Astrocyte of the cerebellum (primary cell): ENCODE measurements around the gene KICS2.

Source experiments
- DNase-seq: peaks from one replicate; pipeline ENCODE4 v3.0.0-alpha.2; 2011; ENCODE audit warnings: low read depth
- H3K4me3 ChIP-seq: 2 replicates; pipeline ENCODE4 v1.5.1; 2011; ENCODE audit warnings: mild to moderate bottlenecking, low read depth, low read length, moderate library complexity
- in situ Hi-C: cut with HindIII; loops from 2 replicates; pipeline ENCODE4 v1.10.0; 2017; ENCODE audit warnings: low sequenced_read_pairs
- TF ChIP-seq, protein P1 (sequence below): IDR thresholded peaks from 2 replicates; pipeline ENCODE4 v1.5.1; 2012; ENCODE audit warnings: low read length, low read depth, moderate library complexity, mild to moderate bottlenecking; ENCODE audit errors: missing control alignments

The KICS2 gene

DNA sequence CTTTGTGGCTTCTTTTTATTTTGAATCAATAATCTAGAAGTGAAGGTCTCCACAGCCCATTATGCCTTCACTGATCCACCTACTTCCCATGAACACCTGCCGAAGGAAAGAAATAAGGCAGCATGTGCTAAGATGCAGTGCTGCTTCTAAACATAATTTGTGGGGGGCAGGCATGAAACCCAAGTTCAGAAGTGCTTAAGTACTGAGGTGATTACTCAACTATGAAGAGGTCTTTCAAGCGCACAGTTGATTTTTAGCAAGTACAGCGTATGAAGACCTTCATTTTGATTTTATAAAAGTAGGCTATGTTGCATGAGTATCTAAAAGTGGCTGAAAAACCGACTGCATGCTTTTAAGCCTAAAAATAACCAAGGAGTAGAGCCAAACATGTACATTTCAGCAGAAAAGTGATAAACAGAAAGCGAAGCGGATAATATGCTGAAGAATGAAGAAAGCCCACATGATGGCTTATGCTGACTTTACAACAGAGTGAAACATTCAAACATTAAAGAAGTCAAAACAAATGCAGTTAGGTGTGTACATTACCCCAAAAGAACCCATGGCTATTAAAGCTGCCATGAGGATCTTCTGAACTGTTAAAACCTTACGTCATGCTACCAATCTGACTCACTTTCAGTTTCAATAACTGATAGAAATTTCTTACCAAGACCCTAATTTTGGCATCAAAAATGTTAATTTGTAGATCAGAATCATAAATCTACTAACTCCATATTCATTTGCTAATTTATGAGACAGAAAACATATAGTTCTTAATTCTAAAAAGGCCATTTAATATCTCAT, 29.3 kb downstream of the KICS2 start:
- in situ Hi-C loops = no loop called here
- DNase-seq = no peak
- TF ChIP-seq, protein P1, sequence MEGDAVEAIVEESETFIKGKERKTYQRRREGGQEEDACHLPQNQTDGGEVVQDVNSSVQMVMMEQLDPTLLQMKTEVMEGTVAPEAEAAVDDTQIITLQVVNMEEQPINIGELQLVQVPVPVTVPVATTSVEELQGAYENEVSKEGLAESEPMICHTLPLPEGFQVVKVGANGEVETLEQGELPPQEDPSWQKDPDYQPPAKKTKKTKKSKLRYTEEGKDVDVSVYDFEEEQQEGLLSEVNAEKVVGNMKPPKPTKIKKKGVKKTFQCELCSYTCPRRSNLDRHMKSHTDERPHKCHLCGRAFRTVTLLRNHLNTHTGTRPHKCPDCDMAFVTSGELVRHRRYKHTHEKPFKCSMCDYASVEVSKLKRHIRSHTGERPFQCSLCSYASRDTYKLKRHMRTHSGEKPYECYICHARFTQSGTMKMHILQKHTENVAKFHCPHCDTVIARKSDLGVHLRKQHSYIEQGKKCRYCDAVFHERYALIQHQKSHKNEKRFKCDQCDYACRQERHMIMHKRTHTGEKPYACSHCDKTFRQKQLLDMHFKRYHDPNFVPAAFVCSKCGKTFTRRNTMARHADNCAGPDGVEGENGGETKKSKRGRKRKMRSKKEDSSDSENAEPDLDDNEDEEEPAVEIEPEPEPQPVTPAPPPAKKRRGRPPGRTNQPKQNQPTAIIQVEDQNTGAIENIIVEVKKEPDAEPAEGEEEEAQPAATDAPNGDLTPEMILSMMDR = no peak
- H3K4me3 ChIP-seq = no peak overlapping the region

DNA sequence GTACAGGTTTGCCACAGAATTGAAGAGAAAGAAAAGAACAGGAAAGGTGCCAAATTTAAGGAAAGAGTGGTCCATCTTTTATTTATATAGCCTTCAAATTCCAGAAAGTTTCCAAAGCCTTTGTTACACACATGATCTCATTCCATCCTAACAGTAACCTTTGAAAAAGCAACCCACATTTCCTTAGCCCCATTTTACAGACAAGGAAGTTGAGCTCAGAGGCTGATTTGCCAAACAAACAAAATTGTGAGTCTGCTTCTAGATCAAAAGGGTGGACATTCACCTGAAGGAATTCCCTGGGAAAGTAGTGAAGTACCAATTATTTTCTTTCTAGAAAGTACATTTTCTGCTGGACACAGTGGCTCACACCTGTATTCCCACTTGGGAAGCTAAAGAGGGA, 32.0 kb downstream of the KICS2 start:
- no peak overlapping the region for H3K4me3 ChIP-seq
- TF ChIP-seq, protein P1 = no peak
- in situ Hi-C loops = no loop called here
- no peak for DNase-seq

- TF ChIP-seq, protein P1 = no peak
- in situ Hi-C loops = loop anchor here (10.0 kb wide), 1 partner anchor 95 kb away; no protein-coding TSS in a partner anchor
- no peak for DNase-seq
- H3K4me3 ChIP-seq = no peak overlapping the region
Observed at GRCh38 chr12:64189530-64189929, 32.6 kb downstream of the KICS2 start.

DNA sequence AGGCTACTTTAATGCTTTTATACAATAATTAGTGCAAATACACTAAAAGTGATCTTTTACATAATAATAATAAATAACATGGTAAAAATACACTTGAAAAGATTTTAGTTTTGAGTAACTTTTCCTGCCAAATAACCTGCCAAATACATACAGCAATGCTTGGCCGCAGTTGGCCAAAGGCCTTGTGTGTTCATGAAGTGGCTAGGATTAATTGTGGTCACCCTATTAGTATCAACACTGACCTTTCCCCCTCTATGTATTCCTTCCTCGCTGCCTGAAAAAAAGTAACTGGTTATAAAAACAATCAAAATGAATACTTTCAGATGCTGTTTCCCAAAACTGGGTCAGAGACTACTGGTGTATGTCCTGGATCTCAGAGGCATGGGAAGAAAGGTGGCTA, 34.3 kb downstream of the KICS2 start:
- no peak overlapping the region for H3K4me3 ChIP-seq
- DNase-seq = no peak
- in situ Hi-C loops = loop anchor here (10.0 kb wide), 1 partner anchor 93 kb away; no protein-coding TSS in a partner anchor
- TF ChIP-seq, protein P1 = no peak

DNA sequence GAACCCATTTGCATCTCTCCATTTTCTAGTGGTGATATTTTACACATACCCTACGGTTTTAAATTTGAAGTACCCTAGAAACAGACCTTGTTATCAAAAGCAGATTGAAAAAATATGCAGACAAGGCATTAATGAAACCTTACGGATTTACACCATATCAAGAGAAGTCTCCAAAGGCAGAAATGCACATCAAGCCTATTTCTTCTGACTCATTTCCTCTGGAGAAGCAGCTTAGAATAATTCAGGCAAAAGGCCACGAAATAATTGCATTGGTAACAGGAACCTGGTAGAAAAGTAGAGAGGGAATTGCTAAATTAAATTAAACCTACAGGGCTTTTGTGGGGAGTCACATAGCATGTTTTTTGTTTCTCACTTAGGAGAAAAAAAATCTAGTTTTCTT, 34.7 kb downstream of the KICS2 start:
- in situ Hi-C loops = loop anchor here (10.0 kb wide), 1 partner anchor 93 kb away; no protein-coding TSS in a partner anchor
- H3K4me3 ChIP-seq = no peak overlapping the region
- TF ChIP-seq, protein P1 = no peak
- peak; percentile 57 for DNase-seq

DNA sequence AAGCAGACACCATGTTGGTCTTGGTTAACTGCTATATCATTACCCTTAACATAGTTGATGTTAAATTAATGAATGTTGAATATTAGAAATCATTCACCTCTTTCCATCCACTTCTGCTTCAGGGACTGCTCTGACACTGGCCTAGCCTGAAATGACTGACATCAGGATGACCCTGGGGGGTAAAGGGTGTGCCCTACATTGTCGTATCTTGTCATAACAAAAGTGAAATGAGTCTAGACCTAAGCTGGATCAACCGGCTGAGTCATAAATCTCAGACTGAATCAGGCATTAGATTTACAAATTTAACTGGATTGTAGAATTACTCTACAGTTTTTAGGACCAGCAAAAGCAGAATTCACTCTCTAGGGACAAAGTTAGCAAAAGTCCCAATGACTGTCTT, 35.3 kb downstream of the KICS2 start:
- TF ChIP-seq, protein P1 = no peak
- DNase-seq = no peak
- no peak overlapping the region for H3K4me3 ChIP-seq
- in situ Hi-C loops = loop anchor here (10.0 kb wide), 1 partner anchor 92 kb away; no protein-coding TSS in a partner anchor
